Measurements from ENCODE around the gene VTN.

- TF ChIP-seq, protein P1, sequence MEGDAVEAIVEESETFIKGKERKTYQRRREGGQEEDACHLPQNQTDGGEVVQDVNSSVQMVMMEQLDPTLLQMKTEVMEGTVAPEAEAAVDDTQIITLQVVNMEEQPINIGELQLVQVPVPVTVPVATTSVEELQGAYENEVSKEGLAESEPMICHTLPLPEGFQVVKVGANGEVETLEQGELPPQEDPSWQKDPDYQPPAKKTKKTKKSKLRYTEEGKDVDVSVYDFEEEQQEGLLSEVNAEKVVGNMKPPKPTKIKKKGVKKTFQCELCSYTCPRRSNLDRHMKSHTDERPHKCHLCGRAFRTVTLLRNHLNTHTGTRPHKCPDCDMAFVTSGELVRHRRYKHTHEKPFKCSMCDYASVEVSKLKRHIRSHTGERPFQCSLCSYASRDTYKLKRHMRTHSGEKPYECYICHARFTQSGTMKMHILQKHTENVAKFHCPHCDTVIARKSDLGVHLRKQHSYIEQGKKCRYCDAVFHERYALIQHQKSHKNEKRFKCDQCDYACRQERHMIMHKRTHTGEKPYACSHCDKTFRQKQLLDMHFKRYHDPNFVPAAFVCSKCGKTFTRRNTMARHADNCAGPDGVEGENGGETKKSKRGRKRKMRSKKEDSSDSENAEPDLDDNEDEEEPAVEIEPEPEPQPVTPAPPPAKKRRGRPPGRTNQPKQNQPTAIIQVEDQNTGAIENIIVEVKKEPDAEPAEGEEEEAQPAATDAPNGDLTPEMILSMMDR (IDR thresholded peaks at IDR 0.05): no peak
- TF ChIP-seq POLR2A (IDR thresholded peaks at IDR 0.05): no peak
These were observed 33.9 kb downstream of the VTN start for GRCh38 chr17:28335959-28336871.

All from lower leg skin (tissue), 3 donors.